Ammon's horn (tissue), 1 donor: Measurements from ENCODE around the gene NDUFA3.
A peak's percentile ranks its signal among the peaks of the same experiment; 100 is the strongest.

Experiments
- DNase-seq: peaks from one replicate; pipeline ENCODE4 v3.0.0-alpha.2; 2016; ENCODE audit warnings: low spot score

The NDUFA3 gene

DNA sequence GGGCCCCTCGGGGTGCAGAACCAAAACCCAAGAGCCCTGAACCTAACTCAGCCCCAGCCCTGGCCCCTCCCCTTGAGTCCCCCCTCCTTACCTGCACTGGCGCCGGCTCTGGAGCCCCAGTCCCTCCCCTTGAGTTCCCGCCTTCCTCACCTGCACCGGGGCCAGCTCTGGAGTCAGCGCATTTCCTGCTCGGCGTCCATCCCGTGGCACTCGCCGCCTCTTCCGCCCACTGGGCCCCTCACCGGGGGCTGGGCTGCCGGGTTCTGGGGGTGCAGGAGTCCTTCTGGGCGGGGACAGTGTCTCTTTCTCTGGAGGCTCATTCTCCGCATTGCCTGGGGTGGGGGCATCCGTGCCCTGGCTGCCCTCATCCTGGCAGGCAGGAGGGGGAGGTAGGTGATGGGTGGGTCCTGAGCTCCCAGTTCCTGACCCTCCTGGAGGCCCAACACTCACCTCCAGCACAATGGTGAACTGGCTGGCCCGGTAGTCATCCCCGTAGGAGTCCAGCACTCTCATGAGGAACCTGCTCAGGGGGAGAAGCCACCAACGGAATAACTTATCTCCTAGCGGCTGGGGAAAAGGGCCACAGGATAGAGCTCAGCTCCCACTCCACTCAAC lies 5.3 kb downstream of the NDUFA3 start:
- no peak for DNase-seq

- no peak for DNase-seq
Observed at GRCh38 chr19:54108496-54108895, 5.8 kb downstream of the NDUFA3 start.

DNA sequence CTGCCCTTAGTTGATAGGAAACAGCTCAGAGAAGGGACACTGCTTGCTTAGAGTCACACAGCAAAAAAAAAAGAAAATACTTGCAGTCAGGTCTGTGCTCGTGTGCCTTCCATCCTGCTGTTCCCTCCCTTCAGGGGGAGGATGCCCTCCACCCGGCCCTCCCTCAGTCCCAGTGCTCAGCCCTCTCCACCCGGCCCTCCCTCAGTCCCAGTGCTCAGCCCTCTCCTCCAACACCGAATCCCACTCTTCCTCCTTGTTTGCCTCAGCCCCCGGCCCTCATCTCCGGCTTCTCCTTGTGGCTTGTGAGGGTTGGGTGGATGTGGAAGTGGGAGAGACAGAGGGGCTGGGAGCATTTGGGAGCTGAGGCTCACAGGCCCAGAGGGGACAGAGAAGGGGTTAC lies 7.0 kb downstream of the NDUFA3 start:
- no peak for DNase-seq

DNA sequence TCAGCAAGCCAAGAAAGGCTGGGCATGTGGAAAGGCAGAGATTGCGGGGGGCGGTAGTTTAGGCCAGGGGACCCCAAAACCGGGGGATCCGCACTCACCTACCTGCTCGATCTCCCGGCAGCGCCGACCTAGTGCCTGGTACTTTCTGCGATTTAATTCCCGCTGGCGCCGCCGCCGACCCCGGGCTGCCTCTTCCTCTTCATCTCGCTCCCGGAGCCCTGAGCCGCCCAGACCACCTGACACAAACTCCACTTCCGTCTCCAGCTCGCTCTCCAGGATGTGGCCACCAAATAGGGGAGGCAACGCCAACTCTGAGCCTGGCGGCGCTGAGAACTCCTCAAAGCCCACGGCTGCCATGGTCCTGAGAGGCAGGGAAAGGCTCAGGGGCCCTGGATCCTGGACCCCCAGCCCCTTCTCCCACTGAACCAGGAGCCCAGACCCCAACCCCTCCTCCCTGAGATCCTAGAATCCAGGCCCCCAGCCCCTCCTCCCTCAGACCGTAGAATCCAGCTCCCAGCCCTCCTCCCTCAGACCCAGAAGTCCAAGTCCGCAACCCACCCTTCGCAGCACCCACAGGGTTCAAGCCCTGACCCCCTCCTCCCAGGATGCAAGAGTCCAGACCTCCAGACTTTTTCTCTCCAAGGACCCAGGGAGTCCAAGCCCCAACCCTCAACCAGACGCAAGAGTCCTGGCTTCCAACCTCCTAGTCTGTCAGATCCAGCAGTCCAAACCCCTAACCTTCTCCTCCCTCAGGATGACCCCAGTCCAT lies 11.9 kb downstream of the NDUFA3 start:
- DNase-seq: peak; percentile 75

GRCh38 chr19:54115109-54116063 lies 12.7 kb downstream of the NDUFA3 start, which contains the start of the genes PRPF31 and TFPT:
TSS of gene PRPF31 (plus strand) at chr19:54115754. CDS start at chr19:54118279, 2,525 bp downstream.
TSS of gene TFPT (minus strand) at chr19:54115657. CDS start at chr19:54115269, 388 bp downstream.
- DNase-seq: peak; percentile 98

- no peak for DNase-seq
Observed at GRCh38 chr19:54121259-54121658, 18.6 kb downstream of the NDUFA3 start.

GRCh38 chr19:54123682-54124081 lies 21.0 kb downstream of the NDUFA3 start:
- no peak for DNase-seq

GRCh38 chr19:54124393-54124792 lies 21.7 kb downstream of the NDUFA3 start:
- no peak for DNase-seq

- no peak for DNase-seq
Observed at GRCh38 chr19:54125713-54126112, 23.1 kb downstream of the NDUFA3 start.

GRCh38 chr19:54127688-54128440 lies 25.2 kb downstream of the NDUFA3 start:
- DNase-seq: no peak

DNA sequence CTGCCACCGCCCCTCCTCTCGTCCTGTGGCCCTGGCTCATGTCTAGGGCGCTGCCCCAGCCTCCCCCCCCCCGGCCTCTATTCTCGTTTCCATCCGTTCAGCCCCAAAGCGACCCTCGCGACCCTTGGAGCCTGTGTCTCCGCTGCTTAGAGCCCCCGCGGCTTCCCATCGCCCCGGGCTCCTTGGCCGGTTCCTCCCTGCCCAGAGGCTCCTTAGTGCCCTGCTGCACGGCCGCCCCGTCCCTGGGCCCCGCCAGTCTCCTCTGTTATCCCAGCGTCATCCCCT lies 25.7 kb downstream of the NDUFA3 start:
- DNase-seq: no peak

- no peak for DNase-seq
Observed at GRCh38 chr19:54128796-54129616, 26.4 kb downstream of the NDUFA3 start.

DNA sequence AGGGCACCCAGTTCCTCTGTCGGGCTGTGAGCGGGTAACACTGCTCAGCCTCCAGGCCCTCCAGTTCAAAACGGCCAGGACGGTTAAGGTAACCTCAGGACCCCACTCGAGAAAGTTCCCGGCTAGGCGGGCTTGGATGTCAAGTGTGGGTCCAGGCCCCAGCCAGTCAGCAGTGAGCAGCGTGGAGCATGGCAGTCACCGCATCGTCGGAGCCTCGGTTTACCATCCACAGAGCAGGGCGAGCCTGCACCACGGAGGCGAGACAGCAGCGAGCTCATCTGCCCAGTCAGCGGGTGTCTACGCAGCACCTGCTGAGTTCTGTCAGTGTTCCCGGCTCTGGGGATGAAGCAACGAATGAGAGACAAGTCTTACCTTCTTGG lies 27.0 kb downstream of the NDUFA3 start:
- no peak for DNase-seq

- DNase-seq: peak; percentile 38
Observed at GRCh38 chr19:54133312-54133956, 30.8 kb downstream of the NDUFA3 start.

DNA sequence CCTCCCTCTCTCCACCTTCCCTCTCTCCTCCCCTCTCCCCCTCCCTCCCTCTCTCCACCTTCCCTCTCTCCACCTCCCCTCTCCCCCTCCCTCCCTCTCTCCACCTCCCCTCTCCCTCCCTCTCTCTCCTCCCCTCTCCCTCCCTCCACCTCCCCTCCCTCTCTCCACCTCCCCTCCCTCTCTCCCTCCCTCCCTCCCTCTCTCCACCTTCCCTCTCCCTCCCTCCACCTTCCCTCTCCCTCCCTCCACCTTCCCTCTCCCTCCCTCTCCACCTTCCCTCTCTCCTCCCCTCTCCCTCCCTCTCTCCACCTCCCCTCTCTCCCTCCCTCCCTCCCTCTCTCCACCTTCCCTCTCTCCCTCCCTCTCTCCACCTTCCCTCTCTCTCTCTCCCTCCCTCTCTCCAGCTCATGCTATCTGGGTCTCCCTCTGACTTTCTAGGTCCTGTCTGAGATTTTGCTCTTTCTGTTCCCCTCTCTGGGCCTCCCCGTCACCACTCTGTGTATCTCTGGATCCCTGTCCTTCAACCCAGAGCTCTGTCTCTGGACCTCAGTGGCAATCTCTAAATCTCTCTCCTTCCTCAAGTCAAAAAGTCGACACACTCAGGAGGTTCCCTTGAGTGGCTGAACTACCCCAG lies 31.4 kb downstream of the NDUFA3 start:
- DNase-seq: no peak

DNA sequence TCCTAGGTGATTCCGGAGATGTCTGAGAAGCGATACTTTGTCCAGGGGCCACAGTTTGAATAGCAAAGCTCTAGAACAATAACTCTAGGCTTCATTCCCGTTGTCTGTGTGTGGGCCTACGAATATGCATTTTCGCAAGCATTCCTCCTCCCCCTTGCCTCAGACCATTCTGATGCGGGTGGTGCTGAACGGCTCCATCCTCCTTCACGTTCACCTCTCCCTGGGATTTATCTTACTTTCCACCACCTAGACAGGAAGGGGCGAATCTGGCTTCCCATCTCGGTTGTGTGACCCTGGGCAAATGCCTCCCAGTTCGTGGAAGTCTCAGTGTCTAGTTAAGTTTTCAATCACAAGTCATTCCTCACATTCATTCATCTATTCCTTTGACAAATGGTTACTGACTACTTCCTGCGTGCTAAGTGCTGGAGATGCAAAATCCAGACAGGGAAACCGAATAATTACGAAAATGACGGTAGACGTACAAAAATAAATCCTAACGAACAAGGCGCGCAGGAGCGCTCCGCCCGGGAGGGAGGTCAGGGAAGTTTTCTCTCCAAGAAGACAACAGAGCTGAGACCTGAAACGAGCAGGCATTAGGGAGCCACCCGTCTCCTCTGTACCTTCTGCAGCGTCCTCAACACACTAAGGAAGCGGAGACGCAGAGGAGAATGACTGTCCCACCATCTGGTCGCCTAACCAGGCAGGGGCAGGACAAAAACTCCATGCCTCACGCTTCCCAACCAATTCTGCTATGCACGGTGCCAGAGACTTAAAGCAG lies 33.6 kb downstream of the NDUFA3 start:
- no peak for DNase-seq

DNA sequence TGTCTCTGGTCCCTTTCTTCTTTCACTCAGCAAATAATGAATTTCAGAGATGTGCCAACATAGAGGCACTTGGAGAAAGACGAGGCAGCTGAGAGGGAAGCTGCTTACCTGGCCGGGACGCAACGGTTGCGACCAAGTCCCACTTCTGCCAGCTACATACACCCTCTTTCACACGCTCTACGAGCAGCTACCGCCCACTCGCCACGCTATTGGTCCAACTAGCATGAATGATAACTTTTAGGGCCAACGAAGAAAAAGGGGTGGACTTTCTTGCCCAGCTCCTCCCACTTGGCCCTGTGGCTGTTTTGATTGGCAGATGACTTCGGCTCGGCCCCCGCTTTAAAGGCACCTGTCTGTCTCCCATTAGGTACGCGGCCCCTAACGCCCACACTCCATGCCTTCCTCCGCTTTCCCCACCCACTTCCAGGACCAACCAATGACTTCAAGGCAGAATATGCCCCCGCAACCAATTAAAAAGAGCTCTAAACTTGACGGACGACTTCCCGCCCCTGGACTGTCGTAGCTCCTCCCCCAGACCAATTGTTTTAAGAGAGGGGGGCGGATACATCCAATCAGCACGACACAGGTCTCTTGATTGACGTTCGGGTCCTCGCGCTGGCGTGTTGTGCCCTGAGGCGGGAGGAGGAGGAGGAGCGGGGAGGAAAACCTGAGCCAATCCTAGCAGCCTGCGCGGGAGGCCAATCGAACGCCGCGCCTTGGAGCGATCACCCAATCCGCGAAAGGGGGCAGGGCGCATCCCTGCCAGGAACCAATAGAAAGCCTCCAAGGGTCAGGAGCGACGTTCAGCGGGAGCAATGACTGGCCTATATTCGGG lies 34.4 kb downstream of the NDUFA3 start:
- peak; percentile 100 for DNase-seq
